Activated B cell treated with CpG ODN at 0.5 μM for 24 hours (primary cell): ENCODE data around the gene CLDN5. TPM values are rescaled to one million over a fixed set of nuclear protein-coding genes. Genes with fewer than 3 reads are reported as not detected.

ENCODE experiments used
- ATAC-seq: fragments of 200-7000 bp; cut with Tn5 transposase; one replicate; pipeline ENCODE4 v1.10.0; 2021; ENCODE audit warnings: low read depth, mild to moderate bottlenecking, moderate library complexity
- CTCF ChIA-PET: fragments of 350-600 bp; sonication (Branson Sonifier 250); formaldehyde crosslinking; loops from one replicate; lab custom pipeline; 2021; ENCODE audit warnings: antibody characterized with exemption; lab: Charles Lee
- POLR2A ChIA-PET: fragments of 350-600 bp; sonication (Branson Sonifier 250); formaldehyde crosslinking; loops from one replicate; lab custom pipeline; 2021; ENCODE audit warnings: antibody characterized with exemption; lab: Charles Lee
- DNase-seq: peaks from one replicate; pipeline ENCODE4 v3.0.0; 2022
- H3K27ac Mint-ChIP-seq: one replicate; pipeline ENCODE4 v1.8.0; 2020; ENCODE audit warnings: mixed read lengths
- H3K27me3 Mint-ChIP-seq: one replicate; pipeline ENCODE4 v1.8.0; 2021; ENCODE audit warnings: mixed read lengths
- H3K36me3 Mint-ChIP-seq: one replicate; pipeline ENCODE4 v1.8.0; 2021; ENCODE audit warnings: low read depth, mixed read lengths
- H3K4me1 Mint-ChIP-seq: one replicate; pipeline ENCODE4 v1.8.0; 2021; ENCODE audit warnings: mixed read lengths
- H3K4me3 Mint-ChIP-seq: one replicate; pipeline ENCODE4 v1.8.0; 2020; ENCODE audit warnings: mild to moderate bottlenecking, mixed read lengths
- H3K9me3 Mint-ChIP-seq: one replicate; pipeline ENCODE4 v1.8.0; 2020; ENCODE audit warnings: mixed read lengths
- CTCF ChIP-seq: fragments of 200-600 bp; IDR thresholded peaks from one replicate; pipeline ENCODE4 v1.8.0; 2022; ENCODE audit warnings: antibody characterized with exemption, mild to moderate bottlenecking
- intact Hi-C: fragments of 100-400 bp; cut with micrococcal nuclease; formaldehyde crosslinking; loops from one replicate; pipeline ENCODE4 v1.15.1; 2024
- total RNA-seq: library from RNA; stranded (reverse); gene quantifications from 2 replicates; pipeline ENCODE4 v1.2.3, GENCODE V29; 2022

CLDN5 gene
- total RNA-seq, 1 donor from 2014 or later = not detected

DNA sequence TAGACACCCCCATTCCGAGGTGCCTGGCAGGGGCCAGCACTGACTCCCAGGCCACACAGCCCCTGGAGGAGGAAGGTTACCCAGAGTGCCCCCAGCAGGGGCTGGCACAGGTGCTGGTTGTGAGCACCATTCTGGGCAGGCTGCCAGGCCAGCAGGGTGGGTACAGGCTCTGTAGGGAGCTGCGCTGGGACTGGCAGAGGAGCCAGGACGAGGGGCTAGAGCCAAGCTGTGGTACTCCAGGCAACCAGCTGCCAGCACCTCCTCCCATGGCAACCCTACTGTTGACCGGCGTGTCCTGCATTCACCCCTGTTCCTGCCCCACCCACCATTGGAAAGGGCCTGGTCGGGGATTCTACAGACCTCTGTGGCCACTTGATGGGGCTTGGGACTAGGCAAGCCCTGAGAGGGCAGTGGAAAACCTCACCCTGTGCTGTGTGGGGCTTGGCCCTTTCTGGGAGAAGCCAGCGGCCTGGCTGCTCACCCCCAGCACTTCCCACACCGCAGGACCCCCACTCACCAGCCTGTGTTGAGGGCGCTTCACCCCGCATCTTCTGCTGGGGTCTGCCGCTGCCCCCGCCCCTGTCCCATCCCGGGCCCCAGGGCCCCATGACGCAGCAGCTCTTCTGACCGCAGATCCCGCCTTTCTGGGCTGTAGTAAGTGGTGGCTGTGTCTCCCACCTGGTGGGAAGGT lies 1.9 kb downstream of the CLDN5 start:
- Mint-ChIP-seq H3K27ac (no peak overlapping the region), H3K4me1 (peaks cover 16% of the 10 kb centered on the region), H3K4me3 (no peak overlapping the region), H3K36me3 (no peaks in the 10 kb centered on the region), H3K9me3 (no peaks in the 10 kb centered on the region), H3K27me3 (peaks cover 25% of the 10 kb centered on the region)
- CTCF ChIA-PET = no interaction called here
- no peak for DNase-seq
- POLR2A ChIA-PET = no interaction called here
- intact Hi-C loops = no loop called here
- no peak for ATAC-seq
- no peak for TF ChIP-seq CTCF

DNA sequence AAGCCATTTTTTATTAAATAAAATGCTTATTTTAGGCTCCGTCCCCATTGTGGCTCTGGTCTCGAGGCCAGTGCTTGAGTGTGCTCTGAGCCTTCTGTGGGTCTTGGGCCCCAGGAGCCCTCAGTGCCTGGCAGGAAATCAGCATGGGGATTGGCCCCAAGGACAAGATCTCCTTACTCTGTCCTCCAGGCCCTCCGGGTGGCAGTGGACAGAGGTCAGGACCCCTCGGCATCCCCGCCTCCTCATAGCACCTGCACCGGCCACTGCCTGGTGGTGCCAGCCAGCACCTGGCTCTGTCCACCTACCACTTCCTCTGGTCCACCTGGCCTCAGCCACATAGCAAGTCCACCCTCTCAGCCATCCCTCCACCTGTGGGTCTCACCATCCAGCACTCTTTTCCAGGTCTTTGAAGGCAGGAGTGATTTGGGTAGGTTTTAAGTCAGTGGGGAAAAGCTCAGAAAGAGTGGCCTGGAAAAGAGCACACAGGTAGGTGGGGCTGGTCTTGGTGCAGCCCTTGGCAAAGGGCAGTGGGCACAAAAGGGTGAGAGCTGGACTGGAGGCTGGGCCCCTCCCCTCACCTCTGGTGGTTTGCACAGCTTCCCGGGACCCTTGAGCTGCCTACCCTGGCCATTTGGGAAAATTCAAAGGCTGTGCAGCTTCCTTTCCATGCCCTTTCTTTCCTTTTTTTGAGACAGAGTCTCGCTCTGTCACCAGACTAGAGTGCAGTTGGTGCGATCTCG lies 3.5 kb downstream of the CLDN5 start:
- Mint-ChIP-seq H3K27ac (no peak overlapping the region), H3K9me3 (no peaks in the 10 kb centered on the region), H3K27me3 (peaks cover 15% of the 10 kb centered on the region), H3K36me3 (no peaks in the 10 kb centered on the region), H3K4me3 (no peak overlapping the region), H3K4me1 (peaks cover 16% of the 10 kb centered on the region)
- no peak for TF ChIP-seq CTCF
- POLR2A ChIA-PET = no interaction called here
- ATAC-seq (no peak), DNase-seq (no peak)
- intact Hi-C loops = no loop called here
- CTCF ChIA-PET = no interaction called here

GRCh38 chr22:19520007-19520406 lies 4.2 kb downstream of the CLDN5 start:
- no peak for ATAC-seq
- intact Hi-C loops = no loop called here
- H3K27ac Mint-ChIP-seq = no peak overlapping the region
- peaks cover 15% of the 10 kb centered on the region for H3K4me1 Mint-ChIP-seq
- ChIA-PET POLR2A (no interaction called here), CTCF (no interaction called here)
- H3K36me3 Mint-ChIP-seq = no peaks in the 10 kb centered on the region
- no peak for TF ChIP-seq CTCF
- H3K9me3 Mint-ChIP-seq = no peaks in the 10 kb centered on the region
- H3K4me3 Mint-ChIP-seq = no peak overlapping the region
- peaks cover 9% of the 10 kb centered on the region for H3K27me3 Mint-ChIP-seq
- no peak for DNase-seq

DNA sequence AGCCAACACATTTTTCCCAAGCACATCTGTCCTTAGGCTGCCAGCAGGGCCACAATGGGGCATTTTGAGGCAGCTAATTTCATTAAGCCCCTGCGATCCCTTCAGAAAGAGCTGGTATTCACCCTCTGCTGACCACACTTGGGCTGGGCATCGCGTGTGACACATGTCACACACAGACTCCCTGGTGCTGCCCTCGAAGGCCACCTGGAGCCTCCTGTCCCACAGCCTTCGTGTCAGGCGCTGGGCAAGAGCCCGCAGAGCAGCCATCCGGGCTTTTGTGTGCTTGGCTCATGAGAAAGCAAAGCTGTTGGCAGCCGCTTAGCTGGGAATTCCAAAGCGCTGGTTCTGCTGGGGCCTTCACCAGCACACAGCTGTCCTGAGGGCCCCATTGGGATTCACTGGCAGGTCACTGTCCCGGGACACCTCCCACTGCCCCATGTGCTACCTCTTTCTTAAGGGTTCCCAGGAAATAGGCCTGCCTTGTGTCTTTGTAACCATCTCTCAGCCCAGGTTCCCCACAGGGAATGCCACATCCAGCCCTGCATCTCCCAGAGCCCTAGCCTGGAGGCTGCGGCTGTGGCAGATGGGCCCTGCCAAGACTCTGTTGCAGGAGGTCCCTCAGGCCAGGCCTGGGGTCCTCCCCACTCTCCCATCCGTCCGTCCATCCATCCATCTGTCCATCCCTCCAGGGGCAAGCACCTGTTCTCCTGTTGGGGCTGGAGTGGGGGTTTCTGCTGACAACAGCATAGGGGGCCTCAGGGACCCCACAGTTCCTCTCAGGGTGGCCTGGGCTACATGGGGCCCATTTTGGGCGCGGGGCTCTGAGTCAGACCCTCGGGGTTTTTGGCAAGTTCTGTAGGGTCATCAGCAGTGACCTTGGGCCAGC lies 4.9 kb downstream of the CLDN5 start:
- ChIA-PET POLR2A (no interaction called here), CTCF (no interaction called here)
- no peak for DNase-seq
- no peak for TF ChIP-seq CTCF
- Mint-ChIP-seq H3K36me3 (no peaks in the 10 kb centered on the region), H3K4me1 (peaks cover 10% of the 10 kb centered on the region), H3K9me3 (no peaks in the 10 kb centered on the region), H3K27ac (no peak overlapping the region), H3K4me3 (no peak overlapping the region), H3K27me3 (peaks cover 4% of the 10 kb centered on the region)
- no peak for ATAC-seq
- intact Hi-C loops = no loop called here

- Mint-ChIP-seq H3K27me3 (peaks cover 4% of the 10 kb centered on the region), H3K4me1 (peaks cover 6% of the 10 kb centered on the region), H3K36me3 (no peaks in the 10 kb centered on the region), H3K27ac (no peak overlapping the region), H3K9me3 (peaks cover 4% of the 10 kb centered on the region), H3K4me3 (no peak overlapping the region)
- TF ChIP-seq CTCF = no peak
- POLR2A ChIA-PET = interaction anchor here (0.5 kb wide), 1 partner anchor 106 kb away, joined by 6 read pairs; no protein-coding TSS in a partner anchor
- ATAC-seq (no peak), DNase-seq (no peak)
- CTCF ChIA-PET = no interaction called here
- intact Hi-C loops = no loop called here
Measured at GRCh38 chr22:19518635-19519034, 5.6 kb downstream of the CLDN5 start.
